ENCODE measurements around the gene TNNT3.

TNNT3 gene

DNA sequence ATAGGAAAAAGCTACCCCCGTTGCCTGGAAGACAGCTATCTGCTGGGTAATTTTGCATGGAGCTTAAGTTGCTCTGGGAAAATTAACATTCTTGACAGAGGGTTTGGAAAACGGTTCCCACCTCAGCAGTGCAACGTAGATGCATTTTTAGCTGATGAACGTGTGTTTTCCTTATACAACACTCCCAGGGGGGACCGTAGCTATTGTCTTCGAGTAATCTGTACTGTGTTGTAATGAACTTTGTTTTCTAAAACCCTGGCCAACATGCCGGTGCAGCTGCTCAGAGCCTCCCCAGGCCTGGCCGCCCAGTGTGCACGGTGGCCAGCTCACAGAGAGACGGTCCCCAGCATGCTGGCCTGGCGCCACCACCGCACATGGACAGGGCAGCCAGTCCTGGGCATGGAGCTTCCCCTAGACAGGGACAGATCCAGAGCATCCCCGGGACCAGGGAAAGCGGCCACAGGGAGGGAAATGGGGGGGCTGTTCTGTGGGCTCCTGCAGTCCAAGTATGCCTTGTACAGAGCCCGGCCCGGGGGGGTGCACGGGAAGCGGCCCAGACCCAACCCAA lies 2.2 kb downstream of the TNNT3 start:
- no peak for DNase-seq
- H3K4me1 Mint-ChIP-seq, result peaks cover 19% of the 10 kb centered on the region
- peaks cover 4% of the 10 kb centered on the region for H3K27me3 Mint-ChIP-seq
- no peak overlapping the region for H3K4me3 Mint-ChIP-seq
- H3K27ac Mint-ChIP-seq, result no peak overlapping the region
- H3K9me3 Mint-ChIP-seq, result no peaks in the 10 kb centered on the region
- ATAC-seq, result no peak

DNA sequence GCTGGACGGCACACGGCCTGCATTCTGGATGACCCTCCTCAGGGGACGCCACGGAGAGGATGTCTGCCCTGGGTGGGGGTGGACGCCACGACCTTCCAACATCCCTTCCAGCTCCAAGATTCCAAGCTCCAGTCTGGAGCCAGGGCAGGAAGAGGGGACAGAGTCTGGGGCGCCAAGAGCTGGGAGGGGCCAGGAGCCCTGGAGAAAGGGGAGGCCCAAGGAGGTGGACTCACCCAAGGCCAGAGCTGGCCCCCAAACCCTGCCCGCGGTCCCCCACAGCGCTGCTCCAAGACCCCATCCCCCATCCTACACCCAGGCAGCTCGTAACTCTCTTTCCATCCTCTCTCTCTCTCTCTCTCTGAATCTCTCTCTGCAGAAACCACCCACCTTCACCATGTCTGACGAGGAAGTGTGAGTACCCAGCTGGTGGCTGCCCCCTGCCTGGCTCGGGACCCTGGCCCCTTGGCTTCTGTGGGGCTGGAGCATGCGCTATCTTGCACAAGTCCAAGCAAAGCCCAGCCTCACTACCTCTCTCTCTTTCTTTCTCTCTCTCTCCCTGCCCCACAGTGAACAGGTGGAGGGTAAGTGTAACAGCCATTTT lies 3.1 kb downstream of the TNNT3 start:
- H3K4me1 Mint-ChIP-seq, result peaks cover 15% of the 10 kb centered on the region
- no peak overlapping the region for H3K27ac Mint-ChIP-seq
- no peaks in the 10 kb centered on the region for H3K9me3 Mint-ChIP-seq
- H3K4me3 Mint-ChIP-seq, result no peak overlapping the region
- DNase-seq, result no peak
- peaks cover 7% of the 10 kb centered on the region for H3K27me3 Mint-ChIP-seq
- ATAC-seq, result no peak

DNA sequence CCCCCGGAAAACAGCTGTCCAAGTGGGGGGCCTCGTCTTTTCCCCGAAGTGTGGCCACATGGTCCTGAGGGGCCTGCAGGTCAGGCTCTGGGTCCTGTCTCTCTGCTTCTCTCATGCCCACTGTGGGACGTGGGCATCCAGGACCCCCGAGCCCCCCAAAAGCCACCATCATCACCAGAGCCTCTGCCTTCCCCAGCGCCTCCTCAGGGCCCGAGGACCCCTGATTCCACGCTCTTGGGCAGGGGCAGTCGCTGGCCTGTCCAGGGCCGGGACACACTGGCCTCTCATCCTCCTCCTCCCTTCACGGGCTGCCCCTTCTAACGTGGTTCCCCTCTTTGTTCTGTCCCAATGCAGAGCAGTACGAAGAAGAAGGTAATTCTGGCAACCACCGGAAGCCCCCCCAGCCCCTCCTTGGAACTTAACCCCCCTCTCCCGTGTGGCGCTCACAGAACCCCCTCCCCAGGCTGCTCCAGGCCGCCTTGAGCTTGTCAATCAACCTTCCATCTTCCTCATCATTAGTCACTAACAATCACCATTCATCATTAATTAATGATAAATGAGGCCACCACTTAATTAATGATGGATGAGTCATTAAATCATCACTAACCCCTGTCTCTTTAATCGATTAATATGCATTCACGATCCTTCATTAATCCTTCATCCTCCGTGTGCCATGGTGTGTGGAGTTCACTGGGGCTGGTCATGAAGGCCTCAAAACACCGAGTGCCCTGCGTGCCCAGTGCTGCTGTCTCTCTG lies 3.9 kb downstream of the TNNT3 start:
- ATAC-seq (no peak), DNase-seq (no peak)
- Mint-ChIP-seq H3K27ac (no peak overlapping the region), H3K4me3 (no peak overlapping the region), H3K9me3 (no peaks in the 10 kb centered on the region), H3K4me1 (peaks cover 15% of the 10 kb centered on the region), H3K27me3 (peaks cover 7% of the 10 kb centered on the region)

DNA sequence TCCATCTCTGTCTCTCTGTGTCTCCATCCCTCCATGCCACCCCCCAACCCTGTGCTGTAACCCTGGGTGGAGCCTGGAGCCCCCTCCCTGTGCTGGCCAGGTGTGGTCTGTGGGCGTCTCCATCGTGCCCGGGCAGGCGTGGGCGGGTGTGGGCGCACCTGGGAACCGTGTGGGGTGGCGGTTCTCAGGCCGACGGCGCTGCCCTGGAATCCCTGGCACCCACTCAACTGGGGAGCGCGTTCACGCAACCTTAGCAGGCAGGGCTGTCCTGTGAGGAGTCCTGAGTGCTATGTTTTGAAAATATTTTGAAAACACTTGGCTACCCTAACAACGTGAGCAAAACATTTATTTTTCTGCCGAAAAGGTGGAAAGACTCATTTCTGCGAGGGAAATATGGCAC lies 4.7 kb downstream of the TNNT3 start:
- peaks cover 7% of the 10 kb centered on the region for H3K27me3 Mint-ChIP-seq
- no peaks in the 10 kb centered on the region for H3K9me3 Mint-ChIP-seq
- no peak overlapping the region for H3K27ac Mint-ChIP-seq
- peaks cover 15% of the 10 kb centered on the region for H3K4me1 Mint-ChIP-seq
- ATAC-seq, result no peak
- H3K4me3 Mint-ChIP-seq, result no peak overlapping the region
- no peak for DNase-seq

DNA sequence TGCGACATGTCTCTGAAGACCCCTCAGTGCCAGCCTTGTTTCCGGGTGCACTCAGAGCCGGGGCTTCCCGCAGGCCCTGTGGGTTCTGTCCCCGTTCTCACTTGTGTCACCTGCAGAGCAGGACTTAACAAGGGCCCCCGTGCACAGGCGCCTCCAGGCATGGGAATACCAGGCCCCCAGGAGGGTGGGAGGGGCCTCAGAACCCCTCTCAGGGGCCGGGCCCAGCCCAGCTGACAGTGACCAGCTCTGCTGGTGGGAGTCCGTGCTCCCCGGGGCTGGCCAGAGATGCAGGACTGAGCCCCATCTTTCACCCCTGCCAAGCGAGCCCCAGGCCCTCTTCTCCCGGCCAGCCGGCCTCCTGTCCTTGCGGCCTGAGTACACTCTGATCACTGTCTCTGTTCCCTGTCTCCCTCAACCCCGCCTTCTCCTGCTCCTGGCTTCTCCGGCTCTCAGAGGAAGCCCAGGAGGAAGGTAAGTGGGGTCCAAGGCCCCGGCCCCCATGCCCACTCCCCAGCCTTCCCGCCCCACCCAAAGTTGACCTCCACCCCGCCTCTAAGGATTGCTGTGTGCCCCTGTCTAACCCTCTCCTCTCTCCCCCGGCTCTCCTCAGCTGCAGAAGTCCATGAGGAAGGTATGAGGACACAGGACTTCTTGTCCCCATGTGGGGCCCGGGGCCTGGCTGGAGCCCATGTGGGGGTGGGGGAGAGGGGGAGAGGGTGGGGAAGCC lies 5.3 kb downstream of the TNNT3 start:
- no peaks in the 10 kb centered on the region for H3K9me3 Mint-ChIP-seq
- H3K27me3 Mint-ChIP-seq, result peaks cover 7% of the 10 kb centered on the region
- ATAC-seq (no peak), DNase-seq (no peak)
- H3K27ac Mint-ChIP-seq, result no peak overlapping the region
- H3K4me3 Mint-ChIP-seq, result no peak overlapping the region
- peaks cover 15% of the 10 kb centered on the region for H3K4me1 Mint-ChIP-seq

DNA sequence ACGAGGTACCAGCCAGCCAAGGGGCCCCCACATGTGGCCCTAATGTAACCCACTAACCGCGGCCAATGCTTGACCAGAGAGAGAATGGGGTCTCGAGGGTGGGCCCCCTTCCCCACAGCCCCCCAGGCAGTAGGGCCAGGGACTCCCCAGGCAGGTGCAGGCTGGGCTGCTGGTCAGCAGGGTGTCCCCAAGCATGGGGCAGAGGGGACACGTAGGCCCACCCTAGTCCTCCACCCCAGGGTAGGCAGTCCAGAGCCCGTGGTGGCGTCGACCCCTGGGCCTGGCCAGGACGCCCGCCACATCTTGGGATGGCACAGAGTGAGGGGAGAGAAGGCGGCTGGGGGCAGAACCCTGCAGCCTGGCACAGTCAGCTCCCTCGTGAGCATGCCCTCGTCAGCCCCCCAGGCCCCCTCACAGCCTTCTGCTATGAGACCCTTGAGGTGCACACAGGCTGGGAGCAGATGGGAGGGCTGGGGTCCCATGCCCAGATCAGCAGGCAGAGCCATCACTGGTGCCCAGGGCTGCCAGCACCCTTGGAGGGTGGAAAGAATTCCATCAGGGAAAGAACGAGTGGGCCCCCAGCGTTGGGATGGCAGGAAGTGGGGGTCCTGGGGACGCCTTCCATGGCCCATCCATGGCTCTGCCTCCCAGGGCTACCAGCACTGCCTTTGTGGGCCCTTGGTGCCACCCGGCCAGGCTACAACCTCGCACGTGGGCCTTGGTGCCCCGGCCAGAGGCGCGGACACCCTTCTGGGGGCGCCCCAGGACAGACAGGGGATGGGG lies 6.1 kb downstream of the TNNT3 start:
- Mint-ChIP-seq H3K27me3 (peaks cover 7% of the 10 kb centered on the region), H3K27ac (no peak overlapping the region), H3K4me1 (peaks cover 15% of the 10 kb centered on the region), H3K4me3 (no peak overlapping the region), H3K9me3 (no peaks in the 10 kb centered on the region)
- no peak for ATAC-seq
- no peak for DNase-seq

DNA sequence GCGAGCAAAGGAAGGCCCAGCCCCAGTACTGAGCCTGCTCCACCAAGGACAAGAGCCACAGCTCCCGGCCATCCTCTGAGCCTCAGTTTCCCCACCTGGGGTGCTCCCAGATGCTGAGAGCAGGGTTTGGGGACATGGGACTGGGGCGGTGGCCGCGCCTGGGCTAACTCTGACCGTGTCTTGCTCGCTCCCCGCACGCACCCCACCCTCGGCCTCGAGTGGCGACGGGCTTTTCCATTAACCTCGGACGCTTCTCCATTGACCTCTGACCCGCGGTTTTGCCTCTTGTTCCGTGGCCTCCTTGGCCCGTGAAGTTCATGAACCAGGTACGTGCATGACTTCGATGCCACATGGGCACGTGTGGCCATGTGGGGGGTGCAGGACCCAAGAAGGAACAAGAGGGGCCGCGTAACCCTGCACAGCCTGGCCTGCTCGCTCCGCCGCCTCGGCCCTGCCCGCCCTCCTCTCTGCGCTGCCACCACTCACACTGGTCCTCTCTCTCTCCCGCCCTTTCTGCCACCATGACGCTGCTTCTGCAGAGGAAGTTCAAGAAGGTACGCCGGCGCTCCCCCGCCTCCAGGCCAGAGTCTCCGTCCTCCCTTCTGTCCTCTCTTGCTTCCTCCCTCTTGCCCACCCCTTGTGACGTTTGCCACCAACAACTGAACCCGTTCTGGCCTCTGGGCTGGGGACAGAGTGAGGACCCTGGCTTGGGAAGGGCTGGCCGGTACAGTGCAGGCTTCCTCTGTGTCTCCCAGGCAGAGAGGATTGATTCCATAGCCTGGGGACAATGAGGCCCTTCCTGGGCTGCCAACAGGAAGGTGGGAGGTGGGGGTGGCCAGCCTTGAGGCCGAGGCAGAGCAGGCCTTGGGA lies 6.9 kb downstream of the TNNT3 start:
- peaks cover 7% of the 10 kb centered on the region for H3K27me3 Mint-ChIP-seq
- no peak for DNase-seq
- H3K9me3 Mint-ChIP-seq, result no peaks in the 10 kb centered on the region
- H3K27ac Mint-ChIP-seq, result peak overlapping the region in 1 of 2 donors; percentile 3
- H3K4me3 Mint-ChIP-seq, result no peak overlapping the region
- peaks cover 15% of the 10 kb centered on the region for H3K4me1 Mint-ChIP-seq
- no peak for ATAC-seq

DNA sequence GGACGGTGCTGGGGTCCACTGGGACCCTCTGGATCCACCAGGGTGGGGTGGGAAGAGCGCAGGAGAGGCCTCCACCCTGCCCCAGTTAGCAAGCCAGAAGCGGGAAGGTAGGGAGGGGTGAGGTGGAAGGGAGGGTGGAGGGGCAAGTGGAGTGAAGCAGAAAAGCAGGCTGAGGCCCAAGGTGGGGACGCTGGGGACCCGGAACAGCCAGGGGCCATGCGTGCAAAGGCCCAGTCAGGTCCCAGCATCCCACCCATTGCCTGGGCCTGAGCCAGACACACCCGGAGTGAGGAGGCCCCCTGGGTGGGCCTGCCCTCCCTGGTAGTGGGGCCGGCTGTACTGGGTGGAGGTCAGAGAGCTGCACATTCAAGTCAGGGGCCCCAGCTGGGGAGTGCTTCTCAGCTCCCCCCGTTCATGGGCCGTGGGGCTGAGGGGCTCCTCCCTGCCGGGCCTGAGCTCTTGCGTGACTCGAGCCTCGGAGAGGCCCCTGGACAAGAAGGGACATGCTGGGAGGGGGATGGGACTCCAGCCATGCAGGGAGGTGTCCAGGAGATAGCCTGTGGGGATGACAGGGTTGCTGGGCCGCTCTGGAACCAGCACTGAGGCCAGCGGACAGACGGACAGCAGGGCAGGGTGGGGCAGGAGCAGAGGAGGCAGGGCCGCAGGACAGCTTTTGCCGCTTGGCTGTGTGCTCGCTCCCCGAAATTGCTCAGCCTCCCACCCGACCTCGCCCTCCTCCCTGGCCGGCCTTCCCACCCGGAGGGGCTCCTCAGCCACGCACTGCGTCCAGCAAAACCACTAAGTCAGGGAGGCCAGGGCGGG lies 7.7 kb downstream of the TNNT3 start:
- Mint-ChIP-seq H3K27me3 (peaks cover 14% of the 10 kb centered on the region), H3K4me1 (peaks cover 13% of the 10 kb centered on the region), H3K9me3 (no peaks in the 10 kb centered on the region), H3K4me3 (no peak overlapping the region), H3K27ac (peak overlapping the region in 1 of 2 donors; percentile 23)
- DNase-seq (no peak), ATAC-seq (no peak)

DNA sequence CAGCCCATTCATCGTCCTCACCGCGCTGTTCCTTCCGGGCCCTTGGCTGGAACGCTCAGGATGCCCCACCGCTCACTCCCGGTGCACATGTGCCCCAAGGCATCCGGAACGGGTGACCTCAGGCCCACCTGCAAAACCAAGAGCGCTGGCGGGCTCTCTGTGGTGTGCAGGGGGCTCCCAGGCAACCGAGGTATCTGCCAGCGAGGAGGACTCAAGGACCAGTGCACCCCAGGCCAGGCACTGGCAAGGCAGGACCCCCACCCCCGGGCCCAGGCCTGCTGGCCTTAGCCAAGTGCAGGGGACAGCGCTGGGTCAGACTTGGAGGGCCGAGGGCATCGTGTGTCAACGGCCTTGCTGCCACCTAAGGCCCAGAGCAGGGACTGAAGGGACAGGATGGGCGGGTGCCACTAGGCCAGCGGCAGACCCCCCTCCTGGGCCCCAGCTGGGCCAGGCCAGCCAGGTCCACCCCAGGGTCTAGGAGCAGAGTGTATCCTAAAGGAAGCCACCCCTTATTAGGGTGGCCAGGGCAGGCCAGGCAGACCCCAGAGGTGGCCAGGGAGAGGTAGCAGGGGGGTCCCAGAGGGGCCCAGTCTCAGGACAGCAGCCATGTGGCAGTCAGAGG lies 8.5 kb downstream of the TNNT3 start:
- H3K27ac Mint-ChIP-seq, result no peak overlapping the region

DNA sequence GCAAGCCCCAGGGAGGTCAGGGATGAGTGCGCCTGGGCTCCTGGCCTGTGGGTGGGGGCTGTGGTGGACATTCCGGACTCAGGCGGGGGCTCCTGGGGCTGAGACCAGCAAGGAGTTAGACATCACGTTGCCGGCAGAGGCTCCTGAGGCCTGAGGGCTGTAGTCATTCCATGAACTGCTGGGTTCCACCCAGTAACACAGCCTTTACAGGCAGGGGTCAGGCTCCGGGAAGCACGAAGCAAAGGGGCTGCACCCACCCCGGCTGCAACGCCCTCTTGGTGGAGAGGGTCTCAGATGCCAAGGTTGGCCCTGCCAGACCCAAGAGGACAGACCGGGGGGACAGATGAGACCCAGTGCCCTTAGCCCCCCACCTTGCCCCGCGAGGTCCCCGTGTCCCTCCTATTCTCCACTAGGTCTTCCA lies 9.0 kb downstream of the TNNT3 start:
- peaks cover 6% of the 10 kb centered on the region for H3K4me1 Mint-ChIP-seq
- ATAC-seq (no peak), DNase-seq (no peak)
- no peak overlapping the region for H3K27ac Mint-ChIP-seq
- no peaks in the 10 kb centered on the region for H3K9me3 Mint-ChIP-seq
- H3K4me3 Mint-ChIP-seq, result no peak overlapping the region
- peaks cover 14% of the 10 kb centered on the region for H3K27me3 Mint-ChIP-seq

More for the DNA sequence above, 8.5 kb downstream of the TNNT3 start:
- DNase-seq (no peak), ATAC-seq (no peak)
- H3K9me3 Mint-ChIP-seq, result no peaks in the 10 kb centered on the region
- H3K27me3 Mint-ChIP-seq, result peaks cover 14% of the 10 kb centered on the region
- peaks cover 6% of the 10 kb centered on the region for H3K4me1 Mint-ChIP-seq
- no peak overlapping the region for H3K4me3 Mint-ChIP-seq

DNA sequence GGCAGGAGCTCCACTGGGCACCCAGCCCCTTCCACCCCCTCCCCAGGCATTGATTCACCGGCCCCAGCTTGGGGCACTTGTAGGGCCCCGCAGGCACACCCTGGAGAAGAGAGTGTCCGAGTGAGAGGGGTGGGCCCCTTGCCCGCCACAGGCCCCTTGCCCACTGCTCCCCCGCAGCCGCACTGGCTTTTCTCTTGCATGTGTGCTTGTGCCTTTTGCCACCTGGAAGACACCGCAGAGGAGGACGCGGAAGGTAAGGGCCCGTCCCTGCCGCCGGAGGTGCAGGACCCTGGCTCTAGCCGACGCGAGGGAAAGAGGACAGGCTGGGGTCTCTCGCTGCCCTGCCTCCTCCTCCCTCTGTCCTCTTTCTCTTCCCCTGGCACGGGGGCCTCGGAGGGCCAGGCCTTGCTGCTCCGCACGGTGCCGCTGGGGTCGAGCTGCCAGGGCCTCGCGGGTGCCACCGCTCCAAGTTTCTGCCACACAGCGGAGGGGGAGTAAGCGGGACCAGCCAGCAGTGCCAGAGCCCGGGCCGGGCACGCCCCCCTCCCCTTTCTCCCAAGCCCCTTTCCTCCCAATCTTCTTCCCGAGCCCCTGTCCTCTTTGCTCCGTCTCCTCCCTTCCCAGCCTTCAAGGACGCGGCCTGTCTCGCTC lies 9.5 kb downstream of the TNNT3 start:
- peaks cover 14% of the 10 kb centered on the region for H3K27me3 Mint-ChIP-seq
- no peak for ATAC-seq
- no peak for DNase-seq
- no peaks in the 10 kb centered on the region for H3K9me3 Mint-ChIP-seq
- no peak overlapping the region for H3K27ac Mint-ChIP-seq
- H3K4me1 Mint-ChIP-seq, result peaks cover 6% of the 10 kb centered on the region
- H3K4me3 Mint-ChIP-seq, result no peak overlapping the region

DNA sequence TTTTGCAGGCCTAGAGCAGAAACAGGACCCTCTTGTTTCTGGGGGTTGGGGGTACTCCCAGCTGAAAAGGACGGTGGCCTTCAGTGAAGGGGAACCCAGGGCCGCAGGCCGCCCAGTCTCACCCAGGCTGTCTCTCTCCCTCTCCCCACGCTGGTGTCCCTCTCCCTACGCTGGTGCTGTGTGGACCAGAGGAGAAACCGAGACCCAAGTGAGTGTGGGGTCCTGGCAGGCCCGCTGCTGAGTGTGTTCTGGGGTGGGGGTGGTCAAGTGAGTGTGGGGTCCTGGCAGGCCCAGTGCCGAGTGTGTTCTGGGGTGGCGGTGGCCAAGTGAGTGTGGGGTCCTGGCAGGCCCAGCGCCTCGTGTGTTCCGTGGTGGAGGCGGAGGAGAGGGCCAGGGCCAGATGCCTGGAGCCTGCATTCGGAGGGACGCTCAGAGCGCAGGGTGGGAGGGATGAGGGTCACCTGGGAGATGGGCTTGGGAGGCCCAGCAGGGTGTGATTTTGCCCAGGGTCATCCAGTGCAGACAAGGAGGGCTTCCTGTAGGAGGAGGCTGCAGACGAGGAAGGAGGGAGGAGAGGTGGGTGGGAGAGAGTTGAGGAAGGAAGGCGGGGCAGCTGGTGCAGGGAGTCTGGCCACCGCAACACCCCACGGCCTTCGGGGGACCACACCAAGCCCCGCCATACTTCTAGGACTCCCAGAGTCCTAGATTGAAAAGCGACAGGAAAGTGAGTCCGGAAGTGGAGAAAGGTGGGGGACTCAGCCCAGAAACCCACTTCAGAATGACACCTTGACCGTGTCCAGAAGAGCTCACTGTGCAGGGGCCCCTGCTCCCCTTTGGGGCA lies 10.3 kb downstream of the TNNT3 start:
- no peak overlapping the region for H3K4me3 Mint-ChIP-seq
- H3K9me3 Mint-ChIP-seq, result no peaks in the 10 kb centered on the region
- H3K27me3 Mint-ChIP-seq, result peaks cover 14% of the 10 kb centered on the region
- H3K4me1 Mint-ChIP-seq, result peaks cover 6% of the 10 kb centered on the region
- ATAC-seq (no peak), DNase-seq (no peak)
- H3K27ac Mint-ChIP-seq, result no peak overlapping the region
